Ovary (tissue), 3 donors: ENCODE results near the gene SFPQ.

Experiments used
- POLR2A ChIP-seq: fragments of 450-650 bp; IDR thresholded peaks from one replicate; pipeline ENCODE4 v1.6.1; 2017; ENCODE audit warnings: antibody characterized with exemption, mild to moderate bottlenecking, moderate library complexity
- TF ChIP-seq, protein P1 (sequence below), 3 donors: fragments of 450-650 bp in 2 of 3; fragments of 200-600 bp in 1 of 3; IDR thresholded peaks; one replicate each; pipeline versions ENCODE4 v1.5.1 to v1.8.0; 2016 to 2022; ENCODE audit warnings: antibody characterized with exemption in 3 of 3, mild to moderate bottlenecking in 1 of 3
- donor health status: DM: no; HTN: no; CAD: no.

GRCh38 chr1:35184495-35185199, 8.3 kb downstream of the SFPQ start:
- TF ChIP-seq, protein P1, sequence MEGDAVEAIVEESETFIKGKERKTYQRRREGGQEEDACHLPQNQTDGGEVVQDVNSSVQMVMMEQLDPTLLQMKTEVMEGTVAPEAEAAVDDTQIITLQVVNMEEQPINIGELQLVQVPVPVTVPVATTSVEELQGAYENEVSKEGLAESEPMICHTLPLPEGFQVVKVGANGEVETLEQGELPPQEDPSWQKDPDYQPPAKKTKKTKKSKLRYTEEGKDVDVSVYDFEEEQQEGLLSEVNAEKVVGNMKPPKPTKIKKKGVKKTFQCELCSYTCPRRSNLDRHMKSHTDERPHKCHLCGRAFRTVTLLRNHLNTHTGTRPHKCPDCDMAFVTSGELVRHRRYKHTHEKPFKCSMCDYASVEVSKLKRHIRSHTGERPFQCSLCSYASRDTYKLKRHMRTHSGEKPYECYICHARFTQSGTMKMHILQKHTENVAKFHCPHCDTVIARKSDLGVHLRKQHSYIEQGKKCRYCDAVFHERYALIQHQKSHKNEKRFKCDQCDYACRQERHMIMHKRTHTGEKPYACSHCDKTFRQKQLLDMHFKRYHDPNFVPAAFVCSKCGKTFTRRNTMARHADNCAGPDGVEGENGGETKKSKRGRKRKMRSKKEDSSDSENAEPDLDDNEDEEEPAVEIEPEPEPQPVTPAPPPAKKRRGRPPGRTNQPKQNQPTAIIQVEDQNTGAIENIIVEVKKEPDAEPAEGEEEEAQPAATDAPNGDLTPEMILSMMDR (IDR thresholded peaks at IDR 0.05) = no peak
- TF ChIP-seq POLR2A = no peak
